IPS-NIHi11 (cell line): ENCODE measurements around the gene HTRA2.

ENCODE experiments used
- DNase-seq: peaks from one replicate; pipeline ENCODE4 v3.0.0; 2012; ENCODE audit warnings: mixed read lengths, low spot score

Gene HTRA2

GRCh38 chr2:74515981-74516633 lies 13.6 kb upstream of the HTRA2 start:
- peak; percentile 95 for DNase-seq

DNA sequence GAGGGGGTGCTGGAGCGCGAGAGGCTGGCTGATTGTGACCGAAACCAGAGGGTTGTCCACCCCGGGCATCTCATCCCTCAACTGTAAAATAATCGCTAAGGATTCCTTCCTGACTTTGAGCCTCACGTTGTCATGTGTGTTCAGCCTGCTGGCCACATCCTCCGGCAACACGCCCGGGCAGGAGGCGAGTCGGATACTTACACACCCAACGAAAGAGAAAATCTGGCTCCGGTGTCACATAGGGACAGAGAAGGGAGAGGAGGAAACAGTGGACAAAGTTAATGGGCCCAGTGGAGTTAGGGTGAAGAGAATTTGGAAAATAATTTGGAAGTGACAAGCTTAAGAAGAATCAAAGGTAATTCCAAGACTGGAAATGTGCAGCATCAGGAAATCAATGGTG lies 13.1 kb upstream of the HTRA2 start:
- DNase-seq, result no peak

DNA sequence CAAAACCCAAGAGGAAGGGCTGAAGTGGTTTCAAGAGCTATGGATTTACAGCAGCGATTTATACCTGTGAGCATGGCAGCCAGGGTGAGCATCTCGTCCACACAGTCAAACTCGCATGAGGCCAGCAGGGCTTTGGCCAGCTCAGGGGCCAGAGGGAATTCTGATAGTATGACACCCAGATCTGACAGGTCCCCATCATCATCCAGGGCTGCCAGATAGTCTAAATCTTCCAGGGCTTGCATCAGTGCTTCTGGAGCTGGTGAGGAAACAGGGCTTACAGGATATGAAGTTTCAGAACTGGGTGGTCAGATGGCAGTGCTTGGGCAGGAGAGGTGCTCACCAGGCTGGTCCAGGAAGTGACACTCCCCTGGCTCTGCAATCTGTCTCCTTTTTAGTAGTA lies 7.2 kb upstream of the HTRA2 start:
- no peak for DNase-seq

DNA sequence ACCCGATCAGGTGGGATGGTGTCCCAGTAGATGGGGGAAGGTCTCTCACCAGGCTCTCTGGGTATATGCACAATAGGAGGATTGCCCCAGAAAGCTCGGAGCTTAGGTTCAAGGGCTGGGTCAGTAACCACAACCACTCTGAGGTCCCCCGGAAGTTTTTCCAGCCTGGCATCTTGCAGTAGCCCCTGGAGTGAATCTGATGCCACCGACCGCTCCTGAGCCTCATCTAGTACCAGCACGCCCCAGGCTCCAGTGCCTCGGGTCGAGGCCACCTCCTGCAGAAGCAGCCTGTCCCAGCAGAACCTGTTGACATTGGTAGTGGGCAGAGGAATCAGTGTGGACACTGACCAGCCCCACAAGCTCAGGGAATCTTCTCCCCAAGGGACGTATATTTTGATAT lies 5.7 kb upstream of the HTRA2 start:
- DNase-seq, result no peak

- DNase-seq, result no peak
Measured at GRCh38 chr2:74524955-74525716, 4.6 kb upstream of the HTRA2 start.

DNA sequence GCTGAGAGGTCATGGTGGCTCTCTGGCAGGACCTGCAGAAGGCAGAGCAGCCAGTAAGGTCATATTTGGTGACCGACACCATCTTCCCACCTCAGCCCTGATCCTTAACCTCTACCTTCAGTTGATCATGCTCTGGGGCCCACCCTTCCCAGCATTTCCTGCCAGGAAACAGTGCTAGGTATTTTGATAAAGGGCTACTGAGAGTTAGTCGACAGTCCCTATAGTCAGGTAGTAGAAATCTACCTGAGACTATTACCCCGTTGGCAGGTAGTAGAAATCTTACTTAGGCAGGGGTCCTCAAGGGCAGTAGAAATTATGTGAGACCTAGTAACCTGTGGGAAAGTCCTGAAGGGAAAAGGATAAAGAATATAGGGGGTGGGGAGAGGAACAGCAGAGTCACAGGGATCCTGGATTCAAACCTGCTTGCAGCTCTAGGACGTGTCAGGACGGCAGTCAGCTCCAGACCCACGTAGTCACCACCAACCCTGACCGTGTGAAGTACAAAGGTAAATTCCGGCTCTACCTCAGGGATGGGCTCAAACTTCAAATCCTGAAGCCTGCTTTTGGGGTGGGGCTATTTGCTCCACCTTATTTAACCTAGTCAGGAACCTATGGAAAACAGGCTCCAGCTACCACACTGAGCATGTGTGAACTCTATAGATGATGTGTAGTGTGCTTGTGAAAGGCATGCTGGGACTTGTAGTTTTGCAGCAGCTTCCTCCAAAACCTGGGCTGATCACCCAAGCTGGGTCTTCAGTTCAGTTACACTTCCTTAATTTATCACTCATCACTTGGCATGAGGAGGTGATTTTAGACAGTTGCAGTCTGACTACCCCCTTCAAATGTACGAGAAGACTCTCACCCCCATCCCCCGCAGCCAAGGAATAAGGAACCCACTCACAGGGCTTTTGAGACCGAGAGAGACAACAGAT lies 3.8 kb upstream of the HTRA2 start, which contains the start of gene DQX1:
DQX1 (minus strand) TSS at position 515 of the 932 bp plus-strand sequence; CDS start at position 13, 502 bp downstream.
- DNase-seq, result peak; percentile 50

GRCh38 chr2:74526649-74527230 lies 3.0 kb upstream of the HTRA2 start:
- DNase-seq, result no peak

DNA sequence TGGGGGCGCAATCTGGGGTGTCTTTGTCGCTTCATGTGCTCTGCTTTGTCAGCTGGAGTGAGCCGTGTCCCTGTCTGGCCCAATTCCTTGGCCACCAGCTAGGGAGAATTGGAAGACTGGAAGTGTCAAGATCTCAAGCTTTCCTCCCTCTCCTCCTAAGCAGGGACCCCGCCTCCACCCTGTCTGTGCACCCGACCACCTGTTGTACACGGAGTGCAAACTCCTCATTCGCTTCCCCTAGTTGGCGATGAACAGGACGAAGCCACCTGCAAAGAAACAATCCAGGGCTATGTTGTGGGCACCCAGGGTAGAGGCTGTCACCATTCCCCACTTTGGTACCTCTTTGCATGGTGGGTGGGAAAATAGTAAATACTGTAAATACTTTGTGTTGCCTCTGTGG lies 2.0 kb upstream of the HTRA2 start:
- no peak for DNase-seq

GRCh38 chr2:74528600-74529356 lies 955 bp upstream of the HTRA2 start:
- no peak for DNase-seq

DNA sequence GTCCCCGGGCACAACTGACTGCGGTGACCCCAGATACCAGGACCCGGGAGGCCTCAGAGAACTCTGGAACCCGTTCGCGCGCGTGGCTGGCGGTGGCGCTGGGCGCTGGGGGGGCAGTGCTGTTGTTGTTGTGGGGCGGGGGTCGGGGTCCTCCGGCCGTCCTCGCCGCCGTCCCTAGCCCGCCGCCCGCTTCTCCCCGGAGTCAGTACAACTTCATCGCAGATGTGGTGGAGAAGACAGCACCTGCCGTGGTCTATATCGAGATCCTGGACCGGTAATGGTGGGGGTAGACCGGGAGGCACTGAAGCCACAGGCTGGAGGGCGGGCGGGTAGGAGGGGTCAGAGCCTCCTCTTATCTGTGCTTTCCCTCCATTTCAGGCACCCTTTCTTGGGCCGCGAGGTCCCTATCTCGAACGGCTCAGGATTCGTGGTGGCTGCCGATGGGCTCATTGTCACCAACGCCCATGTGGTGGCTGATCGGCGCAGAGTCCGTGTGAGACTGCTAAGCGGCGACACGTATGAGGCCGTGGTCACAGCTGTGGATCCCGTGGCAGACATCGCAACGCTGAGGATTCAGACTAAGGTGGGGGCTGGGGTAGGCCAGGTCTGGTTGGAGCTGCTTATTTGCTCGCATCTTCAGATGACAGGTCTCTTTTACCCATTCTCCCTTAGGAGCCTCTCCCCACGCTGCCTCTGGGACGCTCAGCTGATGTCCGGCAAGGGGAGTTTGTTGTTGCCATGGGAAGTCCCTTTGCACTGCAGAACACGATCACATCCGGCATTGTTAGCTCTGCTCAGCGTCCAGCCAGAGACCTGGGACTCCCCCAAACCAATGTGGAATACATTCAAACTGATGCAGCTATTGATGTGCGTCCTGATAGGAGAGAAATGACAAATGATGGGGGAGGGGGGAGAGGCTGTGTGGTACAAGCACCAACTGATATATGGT lies 780 bp downstream of the HTRA2 start:
- DNase-seq, result peak; percentile 69

- no peak for DNase-seq
Measured at GRCh38 chr2:74531666-74532065, 1.9 kb downstream of the HTRA2 start.

- DNase-seq, result no peak
Measured at GRCh38 chr2:74532222-74532621, 2.5 kb downstream of the HTRA2 start.

DNA sequence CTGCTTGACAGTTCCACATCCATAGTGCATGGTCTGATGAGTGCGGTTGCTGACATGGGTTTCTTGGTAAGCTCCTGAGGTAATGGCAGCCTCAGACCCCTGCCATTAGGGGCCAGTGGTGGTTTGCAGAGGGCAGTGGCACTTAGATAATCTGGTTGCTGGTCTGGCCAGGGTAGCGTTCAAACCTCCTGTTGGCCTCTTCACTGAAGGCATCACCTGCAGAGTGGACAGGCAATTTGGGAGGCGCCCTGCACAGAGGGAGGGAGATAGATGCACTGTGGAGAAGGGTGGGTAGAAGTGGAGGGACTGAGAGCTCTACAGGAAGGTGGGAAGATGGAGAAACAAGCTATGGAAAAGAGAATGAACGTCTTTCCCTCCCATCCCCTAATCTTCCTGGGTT lies 3.7 kb downstream of the HTRA2 start:
- no peak for DNase-seq

DNA sequence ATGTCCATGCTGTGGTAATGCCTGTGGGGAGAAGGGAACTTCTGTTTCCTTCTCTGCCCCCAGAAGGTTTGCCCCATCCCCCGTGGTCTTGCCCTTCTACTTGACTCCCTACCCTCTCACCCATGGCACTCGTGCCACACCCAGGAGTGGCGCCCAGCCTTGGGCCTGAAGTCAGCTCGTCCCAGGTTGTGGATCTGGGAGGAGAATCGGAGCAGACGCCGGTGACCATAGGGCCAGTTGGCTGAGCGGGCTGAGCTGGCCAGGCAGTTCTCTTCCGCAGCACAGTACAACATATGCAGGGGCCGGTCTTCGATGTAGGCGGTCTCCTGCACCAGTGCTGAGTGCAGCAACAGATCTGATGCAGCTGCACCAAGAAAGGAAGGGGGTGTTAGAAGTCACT lies 4.7 kb downstream of the HTRA2 start:
- DNase-seq, result no peak

DNA sequence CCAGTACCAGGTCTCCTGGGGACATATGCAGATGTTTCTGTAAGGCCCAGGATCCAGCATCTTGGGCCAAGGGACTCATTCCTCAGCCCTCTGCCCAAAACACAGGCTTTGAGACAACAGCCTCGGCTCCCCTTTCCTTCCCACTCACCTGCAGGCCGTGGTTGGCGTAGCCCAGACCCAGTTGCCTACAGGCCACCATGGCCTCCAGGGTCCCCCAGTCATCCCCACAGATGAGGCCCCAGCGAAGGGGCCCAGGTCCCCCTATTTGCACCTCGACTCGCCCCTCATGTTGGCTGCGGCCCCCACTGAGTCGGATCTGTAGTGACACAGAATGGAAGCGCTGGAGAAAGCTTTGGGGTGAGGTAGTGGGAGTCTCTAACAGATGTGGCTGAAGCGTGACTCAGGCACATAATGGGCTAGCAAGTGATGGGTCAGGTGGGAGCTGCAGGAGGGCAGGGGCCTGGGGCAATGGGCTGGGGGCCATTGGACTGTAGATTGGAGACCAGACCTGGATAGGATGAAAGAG lies 5.8 kb downstream of the HTRA2 start:
- no peak for DNase-seq

GRCh38 chr2:74536166-74536950 lies 6.6 kb downstream of the HTRA2 start:
- no peak for DNase-seq

GRCh38 chr2:74537140-74537539 lies 7.4 kb downstream of the HTRA2 start:
- no peak for DNase-seq

DNA sequence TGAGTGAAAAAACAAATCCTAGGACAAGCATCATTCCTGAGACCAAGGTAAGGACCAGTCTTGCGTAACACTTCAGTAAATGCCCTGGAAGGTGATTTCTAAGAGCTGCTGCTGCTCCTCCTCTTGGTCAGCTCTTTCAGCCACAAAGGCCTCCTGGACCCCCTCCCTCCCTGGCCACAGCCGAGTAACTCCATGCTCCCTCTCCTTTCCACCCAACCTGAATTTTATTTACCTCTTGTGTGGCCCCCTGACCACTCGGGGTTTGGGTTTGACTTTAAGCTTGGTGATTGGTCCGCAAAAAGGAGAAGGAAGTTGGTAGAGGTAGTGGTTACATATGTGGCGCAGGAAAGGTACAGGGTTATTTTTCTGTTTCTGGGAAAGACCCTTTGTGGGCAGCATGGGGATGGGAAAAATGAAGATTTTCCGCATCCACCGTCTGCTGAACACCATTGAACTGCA lies 9.2 kb downstream of the HTRA2 start:
- DNase-seq, result no peak

GRCh38 chr2:74540291-74540690 lies 10.6 kb downstream of the HTRA2 start:
- no peak for DNase-seq
